WTC11 (cell line): ENCODE results near the gene RBM19. TPM values are rescaled to one million over a fixed set of nuclear protein-coding genes. Genes with fewer than 3 reads are reported as not detected.

Experiments
- ATAC-seq: fragments of 200-7000 bp; cut with Tn5 transposase; 2 replicates; pipeline ENCODE4 v1.10.0; 2021; ENCODE audit warnings: mild to moderate bottlenecking, moderate library complexity
- CTCF ChIA-PET: fragments of 300-600 bp; sonication (Branson Sonifier 250); formaldehyde crosslinking; loops from one replicate; lab custom pipeline; 2021; ENCODE audit warnings: antibody characterized with exemption; lab: Charles Lee
- POLR2A ChIA-PET: fragments of 350-600 bp; sonication (Branson Sonifier 250); formaldehyde crosslinking; loops from one replicate; lab custom pipeline; 2021; ENCODE audit warnings: antibody characterized with exemption; lab: Charles Lee
- DNase-seq: peaks from one replicate; pipeline ENCODE4 v3.0.0; 2021; ENCODE audit warnings: low spot score
- H3K27ac Mint-ChIP-seq: 2 replicates; pipeline ENCODE4 v1.8.0; 2021; ENCODE audit warnings: mixed read lengths
- H3K27me3 Mint-ChIP-seq: 2 replicates; pipeline ENCODE4 v1.8.0; 2021; ENCODE audit warnings: low read depth, mild to moderate bottlenecking, moderate library complexity, mixed read lengths
- H3K36me3 Mint-ChIP-seq: 2 replicates; pipeline ENCODE4 v1.8.0; 2021; ENCODE audit warnings: mixed read lengths
- H3K4me1 Mint-ChIP-seq: 2 replicates; pipeline ENCODE4 v1.8.0; 2022; ENCODE audit warnings: mixed read lengths
- H3K4me3 Mint-ChIP-seq: 2 replicates; pipeline ENCODE4 v1.8.0; 2021; ENCODE audit warnings: mild to moderate bottlenecking, moderate library complexity, mixed read lengths
- H3K9me3 Mint-ChIP-seq: 2 replicates; pipeline ENCODE4 v1.8.0; 2021; ENCODE audit warnings: mixed read lengths
- CREB1 ChIP-seq: sonication (generic); formaldehyde crosslinking; IDR thresholded peaks from 2 replicates; pipeline ENCODE4 v1.8.0; 2023; ENCODE audit warnings: mild to moderate bottlenecking, missing genetic modification reagents
- ELF4 ChIP-seq: sonication (generic); formaldehyde crosslinking; IDR thresholded peaks from 2 replicates; pipeline ENCODE4 v1.8.1; 2022; ENCODE audit warnings: low read depth, mild to moderate bottlenecking, moderate library complexity, missing genetic modification reagents
- FOXP1 ChIP-seq: sonication (generic); formaldehyde crosslinking; IDR thresholded peaks from 2 replicates; pipeline ENCODE4 v1.8.0; 2022; ENCODE audit warnings: missing genetic modification reagents, mild to moderate bottlenecking, moderate library complexity, borderline replicate concordance
- GTF2I ChIP-seq: fragments of 250-450 bp; sonication (Bioruptor Pico); conservative IDR thresholded peaks from 2 replicates; pipeline ENCODE4 v1.4.0; 2021; ENCODE audit warnings: mild to moderate bottlenecking
- IRF2 ChIP-seq: sonication (generic); formaldehyde crosslinking; IDR thresholded peaks from 2 replicates; pipeline ENCODE4 v1.8.0; 2022; ENCODE audit warnings: low read depth, missing genetic modification reagents, borderline replicate concordance
- JAZF1 ChIP-seq: fragments of 250-450 bp; sonication (Bioruptor Pico); IDR thresholded peaks from 2 replicates; pipeline ENCODE4 v1.9.0; 2021; ENCODE audit warnings: moderate library complexity, mild to moderate bottlenecking, inconsistent platforms
- MYBL2 ChIP-seq: sonication (generic); formaldehyde crosslinking; IDR thresholded peaks from 2 replicates; pipeline ENCODE4 v1.8.1; 2023; ENCODE audit warnings: mild to moderate bottlenecking, moderate library complexity, missing genetic modification reagents
- NR3C1 ChIP-seq: sonication (generic); formaldehyde crosslinking; conservative IDR thresholded peaks from 2 replicates; pipeline ENCODE4 v1.8.1; 2023; ENCODE audit warnings: low read depth, mild to moderate bottlenecking, missing genetic modification reagents
- PRRX2 ChIP-seq: fragments of 250-450 bp; sonication (Bioruptor Pico); IDR thresholded peaks from 2 replicates; pipeline ENCODE4 v1.8.0; 2021; ENCODE audit warnings: mild to moderate bottlenecking
- RORB ChIP-seq: fragments of 250-450 bp; sonication (Bioruptor Pico); IDR thresholded peaks from 2 replicates; pipeline ENCODE4 v1.9.0; 2021; ENCODE audit warnings: mild to moderate bottlenecking
- SMAD3 ChIP-seq: sonication (generic); formaldehyde crosslinking; IDR thresholded peaks from 2 replicates; pipeline ENCODE4 v1.8.0; 2022; ENCODE audit warnings: missing genetic modification reagents, mild to moderate bottlenecking, borderline replicate concordance
- SOX15 ChIP-seq: fragments of 250-450 bp; sonication (Bioruptor Pico); IDR thresholded peaks from 2 replicates; pipeline ENCODE4 v1.9.0; 2021; ENCODE audit warnings: mild to moderate bottlenecking
- ZNF121 ChIP-seq: sonication (generic); formaldehyde crosslinking; IDR thresholded peaks from 2 replicates; pipeline ENCODE4 v1.8.0; 2023; ENCODE audit warnings: missing genetic modification reagents
- ZNF138 ChIP-seq: sonication (generic); formaldehyde crosslinking; conservative IDR thresholded peaks from 2 replicates; pipeline ENCODE4 v1.8.1; 2022; ENCODE audit warnings: mild to moderate bottlenecking, moderate library complexity, missing genetic modification reagents
- ZNF396 ChIP-seq: fragments of 250-450 bp; sonication (Bioruptor Pico); IDR thresholded peaks from 2 replicates; pipeline ENCODE4 v1.8.0; 2021; ENCODE audit warnings: mild to moderate bottlenecking, moderate library complexity, borderline replicate concordance
- total RNA-seq: library from RNA; stranded (reverse); gene quantifications from 3 replicates; pipeline ENCODE4 v1.2.3, GENCODE V29; 2021
- TF ChIP-seq, protein P1 (sequence below): sonication (generic); formaldehyde crosslinking; IDR thresholded peaks from 2 replicates; pipeline ENCODE4 v1.8.0; 2023; ENCODE audit warnings: missing genetic modification reagents, mild to moderate bottlenecking, borderline replicate concordance
- TF ChIP-seq, protein P2 (sequence below): fragments of 250-450 bp; sonication (Bioruptor Pico); IDR thresholded peaks from 2 replicates; pipeline ENCODE4 v1.9.0; 2021; ENCODE audit warnings: mild to moderate bottlenecking
- TF ChIP-seq, protein P3 (sequence below): sonication (generic); formaldehyde crosslinking; IDR thresholded peaks from 2 replicates; pipeline ENCODE4 v1.8.1; 2023; ENCODE audit warnings: mild to moderate bottlenecking, missing genetic modification reagents, borderline replicate concordance
- TF ChIP-seq, protein P4 (sequence below): sonication (generic); formaldehyde crosslinking; IDR thresholded peaks from 2 replicates; pipeline ENCODE4 v1.8.0; 2022; ENCODE audit warnings: missing genetic modification reagents

RBM19 gene
- total RNA-seq, 1 experiment from 2014 or later = 60.1 TPM

DNA sequence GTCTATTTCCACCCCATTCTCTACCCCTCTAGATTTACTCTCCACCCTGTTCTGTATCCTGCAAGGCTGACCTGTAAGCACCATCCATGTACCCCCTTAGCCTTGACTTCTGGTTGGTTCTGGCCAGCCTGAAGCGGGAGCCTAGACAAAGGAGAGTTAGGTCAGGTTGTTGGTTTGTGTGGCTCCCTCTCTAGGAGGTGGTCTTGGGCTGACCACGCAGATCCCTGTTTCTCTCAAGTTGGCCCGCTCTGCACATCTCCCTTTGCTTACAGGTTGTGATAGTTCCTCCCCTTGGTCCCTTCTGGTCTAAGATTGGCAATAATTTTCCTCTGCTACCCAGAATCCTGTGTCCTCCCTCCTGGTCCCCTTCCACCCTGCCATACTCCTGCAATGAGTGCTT lies 38.3 kb upstream of the RBM19 start:
- Mint-ChIP-seq H3K4me3 (no peak overlapping the region), H3K27me3 (peaks cover 6% of the 10 kb centered on the region), H3K36me3 (no peaks in the 10 kb centered on the region), H3K9me3 (no peaks in the 10 kb centered on the region), H3K27ac (no peak overlapping the region), H3K4me1 (no peaks in the 10 kb centered on the region)
- POLR2A ChIA-PET = no interaction called here
- no peak for ATAC-seq
- TF ChIP-seq JAZF1 (CRISPR knock-in tag) = no peak
- TF ChIP-seq, protein P1, sequence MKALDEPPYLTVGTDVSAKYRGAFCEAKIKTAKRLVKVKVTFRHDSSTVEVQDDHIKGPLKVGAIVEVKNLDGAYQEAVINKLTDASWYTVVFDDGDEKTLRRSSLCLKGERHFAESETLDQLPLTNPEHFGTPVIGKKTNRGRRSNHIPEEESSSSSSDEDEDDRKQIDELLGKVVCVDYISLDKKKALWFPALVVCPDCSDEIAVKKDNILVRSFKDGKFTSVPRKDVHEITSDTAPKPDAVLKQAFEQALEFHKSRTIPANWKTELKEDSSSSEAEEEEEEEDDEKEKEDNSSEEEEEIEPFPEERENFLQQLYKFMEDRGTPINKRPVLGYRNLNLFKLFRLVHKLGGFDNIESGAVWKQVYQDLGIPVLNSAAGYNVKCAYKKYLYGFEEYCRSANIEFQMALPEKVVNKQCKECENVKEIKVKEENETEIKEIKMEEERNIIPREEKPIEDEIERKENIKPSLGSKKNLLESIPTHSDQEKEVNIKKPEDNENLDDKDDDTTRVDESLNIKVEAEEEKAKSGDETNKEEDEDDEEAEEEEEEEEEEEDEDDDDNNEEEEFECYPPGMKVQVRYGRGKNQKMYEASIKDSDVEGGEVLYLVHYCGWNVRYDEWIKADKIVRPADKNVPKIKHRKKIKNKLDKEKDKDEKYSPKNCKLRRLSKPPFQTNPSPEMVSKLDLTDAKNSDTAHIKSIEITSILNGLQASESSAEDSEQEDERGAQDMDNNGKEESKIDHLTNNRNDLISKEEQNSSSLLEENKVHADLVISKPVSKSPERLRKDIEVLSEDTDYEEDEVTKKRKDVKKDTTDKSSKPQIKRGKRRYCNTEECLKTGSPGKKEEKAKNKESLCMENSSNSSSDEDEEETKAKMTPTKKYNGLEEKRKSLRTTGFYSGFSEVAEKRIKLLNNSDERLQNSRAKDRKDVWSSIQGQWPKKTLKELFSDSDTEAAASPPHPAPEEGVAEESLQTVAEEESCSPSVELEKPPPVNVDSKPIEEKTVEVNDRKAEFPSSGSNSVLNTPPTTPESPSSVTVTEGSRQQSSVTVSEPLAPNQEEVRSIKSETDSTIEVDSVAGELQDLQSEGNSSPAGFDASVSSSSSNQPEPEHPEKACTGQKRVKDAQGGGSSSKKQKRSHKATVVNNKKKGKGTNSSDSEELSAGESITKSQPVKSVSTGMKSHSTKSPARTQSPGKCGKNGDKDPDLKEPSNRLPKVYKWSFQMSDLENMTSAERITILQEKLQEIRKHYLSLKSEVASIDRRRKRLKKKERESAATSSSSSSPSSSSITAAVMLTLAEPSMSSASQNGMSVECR (CRISPR knock-in tag) = no peak
- TF ChIP-seq, protein P2, sequence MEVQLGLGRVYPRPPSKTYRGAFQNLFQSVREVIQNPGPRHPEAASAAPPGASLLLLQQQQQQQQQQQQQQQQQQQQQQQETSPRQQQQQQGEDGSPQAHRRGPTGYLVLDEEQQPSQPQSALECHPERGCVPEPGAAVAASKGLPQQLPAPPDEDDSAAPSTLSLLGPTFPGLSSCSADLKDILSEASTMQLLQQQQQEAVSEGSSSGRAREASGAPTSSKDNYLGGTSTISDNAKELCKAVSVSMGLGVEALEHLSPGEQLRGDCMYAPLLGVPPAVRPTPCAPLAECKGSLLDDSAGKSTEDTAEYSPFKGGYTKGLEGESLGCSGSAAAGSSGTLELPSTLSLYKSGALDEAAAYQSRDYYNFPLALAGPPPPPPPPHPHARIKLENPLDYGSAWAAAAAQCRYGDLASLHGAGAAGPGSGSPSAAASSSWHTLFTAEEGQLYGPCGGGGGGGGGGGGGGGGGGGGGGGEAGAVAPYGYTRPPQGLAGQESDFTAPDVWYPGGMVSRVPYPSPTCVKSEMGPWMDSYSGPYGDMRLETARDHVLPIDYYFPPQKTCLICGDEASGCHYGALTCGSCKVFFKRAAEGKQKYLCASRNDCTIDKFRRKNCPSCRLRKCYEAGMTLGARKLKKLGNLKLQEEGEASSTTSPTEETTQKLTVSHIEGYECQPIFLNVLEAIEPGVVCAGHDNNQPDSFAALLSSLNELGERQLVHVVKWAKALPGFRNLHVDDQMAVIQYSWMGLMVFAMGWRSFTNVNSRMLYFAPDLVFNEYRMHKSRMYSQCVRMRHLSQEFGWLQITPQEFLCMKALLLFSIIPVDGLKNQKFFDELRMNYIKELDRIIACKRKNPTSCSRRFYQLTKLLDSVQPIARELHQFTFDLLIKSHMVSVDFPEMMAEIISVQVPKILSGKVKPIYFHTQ (CRISPR knock-in tag) = no peak
- TF ChIP-seq ZNF138 (CRISPR knock-in tag) = no peak
- no peak for TF ChIP-seq PRRX2 (CRISPR knock-in tag)
- TF ChIP-seq, protein P3, sequence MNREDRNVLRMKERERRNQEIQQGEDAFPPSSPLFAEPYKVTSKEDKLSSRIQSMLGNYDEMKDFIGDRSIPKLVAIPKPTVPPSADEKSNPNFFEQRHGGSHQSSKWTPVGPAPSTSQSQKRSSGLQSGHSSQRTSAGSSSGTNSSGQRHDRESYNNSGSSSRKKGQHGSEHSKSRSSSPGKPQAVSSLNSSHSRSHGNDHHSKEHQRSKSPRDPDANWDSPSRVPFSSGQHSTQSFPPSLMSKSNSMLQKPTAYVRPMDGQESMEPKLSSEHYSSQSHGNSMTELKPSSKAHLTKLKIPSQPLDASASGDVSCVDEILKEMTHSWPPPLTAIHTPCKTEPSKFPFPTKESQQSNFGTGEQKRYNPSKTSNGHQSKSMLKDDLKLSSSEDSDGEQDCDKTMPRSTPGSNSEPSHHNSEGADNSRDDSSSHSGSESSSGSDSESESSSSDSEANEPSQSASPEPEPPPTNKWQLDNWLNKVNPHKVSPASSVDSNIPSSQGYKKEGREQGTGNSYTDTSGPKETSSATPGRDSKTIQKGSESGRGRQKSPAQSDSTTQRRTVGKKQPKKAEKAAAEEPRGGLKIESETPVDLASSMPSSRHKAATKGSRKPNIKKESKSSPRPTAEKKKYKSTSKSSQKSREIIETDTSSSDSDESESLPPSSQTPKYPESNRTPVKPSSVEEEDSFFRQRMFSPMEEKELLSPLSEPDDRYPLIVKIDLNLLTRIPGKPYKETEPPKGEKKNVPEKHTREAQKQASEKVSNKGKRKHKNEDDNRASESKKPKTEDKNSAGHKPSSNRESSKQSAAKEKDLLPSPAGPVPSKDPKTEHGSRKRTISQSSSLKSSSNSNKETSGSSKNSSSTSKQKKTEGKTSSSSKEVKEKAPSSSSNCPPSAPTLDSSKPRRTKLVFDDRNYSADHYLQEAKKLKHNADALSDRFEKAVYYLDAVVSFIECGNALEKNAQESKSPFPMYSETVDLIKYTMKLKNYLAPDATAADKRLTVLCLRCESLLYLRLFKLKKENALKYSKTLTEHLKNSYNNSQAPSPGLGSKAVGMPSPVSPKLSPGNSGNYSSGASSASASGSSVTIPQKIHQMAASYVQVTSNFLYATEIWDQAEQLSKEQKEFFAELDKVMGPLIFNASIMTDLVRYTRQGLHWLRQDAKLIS (CRISPR knock-in tag) = no peak
- no peak for TF ChIP-seq IRF2
- no peak for TF ChIP-seq FOXP1 (CRISPR knock-in tag)
- TF ChIP-seq SMAD3 (CRISPR knock-in tag) = no peak
- no peak for TF ChIP-seq NR3C1 (CRISPR knock-in tag)
- no peak for TF ChIP-seq SOX15
- TF ChIP-seq MYBL2 = no peak
- no peak for TF ChIP-seq ZNF121 (CRISPR knock-in tag)
- TF ChIP-seq, all 79 proteins: peak for 0
- CTCF ChIA-PET = interaction anchor here (0.7 kb wide), 1 partner anchor 254 kb away, joined by 3 read pairs; no protein-coding TSS in a partner anchor
- DNase-seq = no peak

DNA sequence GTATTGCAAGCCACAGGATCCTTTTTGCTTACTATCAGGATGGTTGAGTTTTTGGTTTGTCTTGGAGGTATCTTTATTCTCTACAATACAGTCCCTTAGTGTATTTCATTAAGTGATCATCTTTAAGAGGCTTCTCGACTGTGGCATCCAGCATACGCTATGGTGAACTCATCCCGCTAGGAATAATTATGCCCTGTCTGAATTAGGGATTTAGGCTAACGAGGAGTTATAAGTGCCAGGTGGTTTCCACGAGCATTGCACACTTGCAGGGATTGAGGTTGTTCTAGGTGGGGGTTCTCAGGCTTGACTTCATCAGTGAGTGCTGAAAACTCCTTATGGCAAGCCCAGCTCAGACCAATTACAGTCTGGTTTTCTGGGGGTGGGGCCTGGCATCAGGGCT lies 37.2 kb upstream of the RBM19 start:
- no peaks in the 10 kb centered on the region for H3K36me3 Mint-ChIP-seq
- peaks cover 12% of the 10 kb centered on the region for H3K27me3 Mint-ChIP-seq
- H3K4me1 Mint-ChIP-seq = no peaks in the 10 kb centered on the region
- DNase-seq (no peak), ATAC-seq (no peak)
- H3K4me3 Mint-ChIP-seq = no peak overlapping the region
- no peak overlapping the region for H3K27ac Mint-ChIP-seq
- ChIA-PET CTCF (interaction anchor here (3.6 kb wide), 1 partner anchor 23 kb away, joined by 8 read pairs; no protein-coding TSS in a partner anchor), POLR2A (no interaction called here)
- no peaks in the 10 kb centered on the region for H3K9me3 Mint-ChIP-seq
- no peak for TF ChIP-seq CREB1 (CRISPR knock-in tag)
- TF ChIP-seq JAZF1 (CRISPR knock-in tag) = no peak
- no peak for TF ChIP-seq RORB (CRISPR knock-in tag)
- TF ChIP-seq ELF4 (CRISPR knock-in tag) = no peak
- no peak for TF ChIP-seq GTF2I (CRISPR knock-in tag)
- TF ChIP-seq ZNF396 (CRISPR knock-in tag) = no peak
- TF ChIP-seq, protein P4, sequence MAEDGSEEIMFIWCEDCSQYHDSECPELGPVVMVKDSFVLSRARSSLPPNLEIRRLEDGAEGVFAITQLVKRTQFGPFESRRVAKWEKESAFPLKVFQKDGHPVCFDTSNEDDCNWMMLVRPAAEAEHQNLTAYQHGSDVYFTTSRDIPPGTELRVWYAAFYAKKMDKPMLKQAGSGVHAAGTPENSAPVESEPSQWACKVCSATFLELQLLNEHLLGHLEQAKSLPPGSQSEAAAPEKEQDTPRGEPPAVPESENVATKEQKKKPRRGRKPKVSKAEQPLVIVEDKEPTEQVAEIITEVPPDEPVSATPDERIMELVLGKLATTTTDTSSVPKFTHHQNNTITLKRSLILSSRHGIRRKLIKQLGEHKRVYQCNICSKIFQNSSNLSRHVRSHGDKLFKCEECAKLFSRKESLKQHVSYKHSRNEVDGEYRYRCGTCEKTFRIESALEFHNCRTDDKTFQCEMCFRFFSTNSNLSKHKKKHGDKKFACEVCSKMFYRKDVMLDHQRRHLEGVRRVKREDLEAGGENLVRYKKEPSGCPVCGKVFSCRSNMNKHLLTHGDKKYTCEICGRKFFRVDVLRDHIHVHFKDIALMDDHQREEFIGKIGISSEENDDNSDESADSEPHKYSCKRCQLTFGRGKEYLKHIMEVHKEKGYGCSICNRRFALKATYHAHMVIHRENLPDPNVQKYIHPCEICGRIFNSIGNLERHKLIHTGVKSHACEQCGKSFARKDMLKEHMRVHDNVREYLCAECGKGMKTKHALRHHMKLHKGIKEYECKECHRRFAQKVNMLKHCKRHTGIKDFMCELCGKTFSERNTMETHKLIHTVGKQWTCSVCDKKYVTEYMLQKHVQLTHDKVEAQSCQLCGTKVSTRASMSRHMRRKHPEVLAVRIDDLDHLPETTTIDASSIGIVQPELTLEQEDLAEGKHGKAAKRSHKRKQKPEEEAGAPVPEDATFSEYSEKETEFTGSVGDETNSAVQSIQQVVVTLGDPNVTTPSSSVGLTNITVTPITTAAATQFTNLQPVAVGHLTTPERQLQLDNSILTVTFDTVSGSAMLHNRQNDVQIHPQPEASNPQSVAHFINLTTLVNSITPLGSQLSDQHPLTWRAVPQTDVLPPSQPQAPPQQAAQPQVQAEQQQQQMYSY (CRISPR knock-in tag) = no peak
